ENCODE results near the gene OXCT2.
"Not testable (repeated sequence)": the region's sequence is repeated elsewhere in the genome, so short reads cannot be mapped to it uniquely, and the experiment has no call there.

Gene OXCT2

GRCh38 chr1:39771022-39771532, at the start of gene OXCT2:
Gene OXCT2, minus strand, starts transcription at chr1:39771348. Its CDS starts 93 bp downstream, at chr1:39771255.
- DNase-seq (ENCODE audit: low read depth) = not testable (repeated sequence)
- H3K4me3 ChIP-seq (ENCODE audit: low read length) = peak within 1 kb of the TSS; percentile 43

GRCh38 chr1:39819091-39819812, 48.1 kb upstream of the OXCT2 start:
- DNase-seq (ENCODE audit: low read depth) = no peak
- TF ChIP-seq CTCF (conservative IDR thresholded peaks at IDR 0.05; ENCODE audit: low read length) = no peak
- H3K4me3 ChIP-seq (ENCODE audit: low read length) = no peak overlapping the region

GRCh38 chr1:39818482-39818881, 47.3 kb upstream of the OXCT2 start:
- H3K4me3 ChIP-seq (ENCODE audit: low read length) = no peak overlapping the region
- no peak for TF ChIP-seq CTCF (conservative IDR thresholded peaks at IDR 0.05; ENCODE audit: low read length)

GRCh38 chr1:39817091-39817932, 46.2 kb upstream of the OXCT2 start:
- not testable (repeated sequence) for H3K4me3 ChIP-seq (ENCODE audit: low read length); DNase-seq (ENCODE audit: low read depth)

More at GRCh38 chr1:39818482-39818881, 47.3 kb upstream of the OXCT2 start:
- no peak for DNase-seq (ENCODE audit: low read depth)

- peak; percentile 79 for DNase-seq (ENCODE audit: low read depth)
- H3K4me3 ChIP-seq (ENCODE audit: low read length) = no peak overlapping the region
- TF ChIP-seq CTCF (conservative IDR thresholded peaks at IDR 0.05; ENCODE audit: low read length) = peak; percentile 80
Observed at GRCh38 chr1:39816415-39817090, 45.4 kb upstream of the OXCT2 start.

- TF ChIP-seq CTCF (conservative IDR thresholded peaks at IDR 0.05; ENCODE audit: low read length) = no peak
Observed at GRCh38 chr1:39812913-39813312, 41.8 kb upstream of the OXCT2 start.

GRCh38 chr1:39808784-39809517, 37.8 kb upstream of the OXCT2 start:
- DNase-seq (ENCODE audit: low read depth) = no peak
- H3K4me3 ChIP-seq (ENCODE audit: low read length) = no peak overlapping the region
- no peak for TF ChIP-seq CTCF (conservative IDR thresholded peaks at IDR 0.05; ENCODE audit: low read length)

More at GRCh38 chr1:39812913-39813312, 41.8 kb upstream of the OXCT2 start:
- H3K4me3 ChIP-seq (ENCODE audit: low read length) = no peak overlapping the region
- DNase-seq (ENCODE audit: low read depth) = no peak

All from AG10803 (cell line).